HEK293 (cell line): Measurements from ENCODE around the gene APCDD1L.

Source experiments
- CTCF ChIA-PET: fragments of 350-600 bp; formaldehyde crosslinking; extraction: SDS; loops from one replicate; lab custom pipeline; 2021; ENCODE audit warnings: antibody characterized with exemption; lab: Yijun Ruan, JAX
- POLR2A ChIA-PET: fragments of 300-600 bp; formaldehyde crosslinking; extraction: SDS; loops from one replicate; lab custom pipeline; 2020; ENCODE audit warnings: antibody characterized with exemption, inconsistent platforms; lab: Yijun Ruan, JAX
- H3K27ac ChIP-seq: fragments of 200-500 bp; sonication (Bioruptor generic); 2 replicates; pipeline ENCODE4 v1.5.1; 2014; ENCODE audit warnings: low read depth, low read length, control low read depth, inconsistent platforms; ENCODE audit errors: extremely low read depth
- H3K36me3 ChIP-seq, 2 experiments: fragments of 200-500 bp in 1 of 2; sonication (Bioruptor generic) in 1 of 2; 1 replicate in 1 of 2; 2 replicates in 1 of 2; pipeline ENCODE4 v1.5.1; 2014 to 2017; ENCODE audit warnings: inconsistent platforms in 2 of 2, low read length in 2 of 2; ENCODE audit not compliant: control insufficient read depth in 2 of 2, insufficient read depth in 1 of 2
- H3K4me1 ChIP-seq: fragments of 200-500 bp; sonication (Bioruptor generic); 2 replicates; pipeline ENCODE4 v1.5.1; 2014; ENCODE audit warnings: mild to moderate bottlenecking, low read length, inconsistent platforms; ENCODE audit not compliant: control insufficient read depth, insufficient read depth
- H3K4me3 ChIP-seq: 2 replicates; pipeline ENCODE4 v1.5.1; 2011; ENCODE audit warnings: low read depth, mild to moderate bottlenecking, control low read depth, low read length, moderate library complexity
- H3K9me3 ChIP-seq: fragments of 200-500 bp; sonication (Bioruptor generic); 2 replicates; pipeline ENCODE4 v1.5.1; 2014; ENCODE audit warnings: low read depth, low read length, inconsistent platforms; ENCODE audit not compliant: control insufficient read depth, insufficient read depth
- BCL11B ChIP-seq: fragments of 450-650 bp; formaldehyde crosslinking; IDR thresholded peaks from 2 replicates; pipeline ENCODE4 v1.5.1; 2016; ENCODE audit warnings: low read depth, missing biosample characterization, missing genetic modification characterization
- ZBTB7A ChIP-seq: fragments of 450-650 bp; formaldehyde crosslinking; IDR thresholded peaks from 2 replicates; pipeline ENCODE4 v1.5.1; 2016; ENCODE audit warnings: low read depth, missing biosample characterization, missing genetic modification characterization
- ZFP69B ChIP-seq: fragments of 450-650 bp; formaldehyde crosslinking; IDR thresholded peaks from 2 replicates; pipeline ENCODE4 v1.5.1; 2016; ENCODE audit warnings: missing biosample characterization, missing genetic modification characterization
- ZNF133 ChIP-seq: fragments of 450-650 bp; formaldehyde crosslinking; IDR thresholded peaks from 2 replicates; pipeline ENCODE4 v1.5.1; 2016; ENCODE audit warnings: missing biosample characterization, missing genetic modification characterization
- ZNF19 ChIP-seq: fragments of 450-650 bp; formaldehyde crosslinking; IDR thresholded peaks from 2 replicates; pipeline ENCODE4; 2016; ENCODE audit warnings: missing biosample characterization, missing genetic modification characterization, low read depth
- ZNF214 ChIP-seq: fragments of 450-650 bp; formaldehyde crosslinking; IDR thresholded peaks from 2 replicates; pipeline ENCODE4 v1.5.1; 2017; ENCODE audit warnings: missing biosample characterization, mild to moderate bottlenecking, missing genetic modification characterization, borderline replicate concordance
- ZNF221 ChIP-seq: fragments of 450-650 bp; formaldehyde crosslinking; IDR thresholded peaks from 2 replicates; pipeline ENCODE4 v1.5.1; 2017; ENCODE audit warnings: missing biosample characterization, missing genetic modification characterization, borderline replicate concordance
- ZNF341 ChIP-seq: fragments of 450-650 bp; formaldehyde crosslinking; IDR thresholded peaks from 2 replicates; pipeline ENCODE4; 2016; ENCODE audit warnings: low read depth, missing biosample characterization, missing genetic modification characterization
- ZNF488 ChIP-seq: fragments of 450-650 bp; formaldehyde crosslinking; IDR thresholded peaks from 2 replicates; pipeline ENCODE4 v1.5.1; 2016; ENCODE audit warnings: missing biosample characterization, missing genetic modification characterization
- ZNF704 ChIP-seq: fragments of 450-650 bp; formaldehyde crosslinking; IDR thresholded peaks from 2 replicates; pipeline ENCODE4 v1.5.1; 2016; ENCODE audit warnings: missing biosample characterization, missing genetic modification characterization
- TF ChIP-seq, protein P1 (sequence below): sonication (generic); formaldehyde crosslinking; IDR thresholded peaks from 2 replicates; pipeline ENCODE4 v1.8.1; 2022; ENCODE audit warnings: mild to moderate bottlenecking, moderate library complexity, missing genetic modification reagents
- TF ChIP-seq, protein P2 (sequence below): fragments of 450-650 bp; formaldehyde crosslinking; IDR thresholded peaks from 2 replicates; pipeline ENCODE4 v1.5.1; 2017; ENCODE audit warnings: missing biosample characterization, missing genetic modification characterization
- TF ChIP-seq, protein P3 (sequence below): fragments of 450-650 bp; formaldehyde crosslinking; IDR thresholded peaks from 2 replicates; pipeline ENCODE4 v1.5.1; 2016; ENCODE audit warnings: missing biosample characterization, missing genetic modification characterization, borderline replicate concordance
- TF ChIP-seq, protein P4 (sequence below): fragments of 450-650 bp; IDR thresholded peaks from 2 replicates; pipeline ENCODE4 v1.5.1; 2018; ENCODE audit warnings: missing biosample characterization, mild to moderate bottlenecking, missing genetic modification characterization
- TF ChIP-seq, protein P5 (sequence below): fragments of 450-650 bp; formaldehyde crosslinking; IDR thresholded peaks from 2 replicates; pipeline ENCODE4 v1.5.0; 2017; ENCODE audit warnings: missing biosample characterization, missing genetic modification characterization, borderline replicate concordance

The APCDD1L gene

DNA sequence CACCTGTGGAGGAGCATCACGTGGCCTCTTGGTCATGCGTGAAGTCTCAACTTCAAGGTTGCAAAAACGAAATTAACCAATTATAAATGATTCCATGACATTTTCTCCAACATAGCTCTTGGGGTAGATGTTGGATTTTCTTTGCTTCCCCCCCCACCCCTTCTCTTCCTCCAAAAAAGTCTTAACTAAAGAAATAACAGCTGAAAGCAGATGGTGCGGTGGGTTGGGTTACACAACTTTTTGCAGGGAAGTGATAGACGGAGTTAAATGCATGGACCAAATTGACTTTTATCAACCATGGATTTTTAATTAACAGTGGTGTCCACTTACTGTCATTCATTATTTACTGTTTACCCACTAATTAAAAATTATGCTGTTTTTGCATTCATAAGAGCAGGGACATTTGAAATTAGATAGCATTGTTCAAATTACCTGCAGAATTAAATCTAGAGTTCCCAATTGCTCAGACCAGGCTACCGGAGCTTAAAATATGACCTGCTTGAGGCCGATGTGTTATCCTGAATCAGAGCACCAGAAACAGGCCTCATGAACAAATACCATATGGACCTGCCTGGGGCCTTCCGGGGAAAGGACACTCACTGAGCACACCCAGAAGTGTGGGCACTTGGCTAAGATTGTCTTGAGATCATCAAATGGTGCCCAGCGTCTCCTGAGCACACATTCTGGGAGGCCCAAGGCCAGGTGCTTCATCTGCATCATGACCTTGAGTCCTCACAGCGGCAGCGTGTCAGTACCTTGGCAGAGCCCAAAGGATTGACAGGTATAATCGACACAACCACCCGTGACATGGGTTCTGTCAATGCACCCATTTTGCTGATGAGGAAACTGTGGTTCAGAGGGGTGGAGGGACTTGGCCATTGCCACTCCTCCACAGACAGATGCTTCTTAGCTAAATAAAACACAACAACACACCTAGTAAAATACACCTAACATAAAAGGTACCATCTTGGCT, 41.5 kb downstream of the APCDD1L start:
- no peak for TF ChIP-seq ZNF704 (tag by site-specific recombination)
- TF ChIP-seq, protein P1, sequence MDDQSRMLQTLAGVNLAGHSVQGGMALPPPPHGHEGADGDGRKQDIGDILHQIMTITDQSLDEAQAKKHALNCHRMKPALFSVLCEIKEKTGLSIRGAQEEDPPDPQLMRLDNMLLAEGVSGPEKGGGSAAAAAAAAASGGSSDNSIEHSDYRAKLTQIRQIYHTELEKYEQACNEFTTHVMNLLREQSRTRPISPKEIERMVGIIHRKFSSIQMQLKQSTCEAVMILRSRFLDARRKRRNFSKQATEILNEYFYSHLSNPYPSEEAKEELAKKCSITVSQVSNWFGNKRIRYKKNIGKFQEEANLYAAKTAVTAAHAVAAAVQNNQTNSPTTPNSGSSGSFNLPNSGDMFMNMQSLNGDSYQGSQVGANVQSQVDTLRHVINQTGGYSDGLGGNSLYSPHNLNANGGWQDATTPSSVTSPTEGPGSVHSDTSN (CRISPR knock-in tag): no peak
- TF ChIP-seq, protein P2, sequence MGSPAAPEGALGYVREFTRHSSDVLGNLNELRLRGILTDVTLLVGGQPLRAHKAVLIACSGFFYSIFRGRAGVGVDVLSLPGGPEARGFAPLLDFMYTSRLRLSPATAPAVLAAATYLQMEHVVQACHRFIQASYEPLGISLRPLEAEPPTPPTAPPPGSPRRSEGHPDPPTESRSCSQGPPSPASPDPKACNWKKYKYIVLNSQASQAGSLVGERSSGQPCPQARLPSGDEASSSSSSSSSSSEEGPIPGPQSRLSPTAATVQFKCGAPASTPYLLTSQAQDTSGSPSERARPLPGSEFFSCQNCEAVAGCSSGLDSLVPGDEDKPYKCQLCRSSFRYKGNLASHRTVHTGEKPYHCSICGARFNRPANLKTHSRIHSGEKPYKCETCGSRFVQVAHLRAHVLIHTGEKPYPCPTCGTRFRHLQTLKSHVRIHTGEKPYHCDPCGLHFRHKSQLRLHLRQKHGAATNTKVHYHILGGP (tag by site-specific recombination): no peak
- Histone ChIP-seq H3K27ac (no peak overlapping the region), H3K4me3 (no peak overlapping the region), H3K36me3 (no peaks in the 10 kb centered on the region), H3K4me1 (no peaks in the 10 kb centered on the region), H3K9me3 (no peaks in the 10 kb centered on the region)
- POLR2A ChIA-PET: interaction anchor here (0.6 kb wide), 1 partner anchor 371 kb away, joined by 3 read pairs; no protein-coding TSS in a partner anchor
- CTCF ChIA-PET: interaction anchor here (0.7 to 0.8 kb wide), 3 partner anchors 8 to 239 kb away, joined by 3 to 4 read pairs (median 3); no protein-coding TSS in a partner anchor

DNA sequence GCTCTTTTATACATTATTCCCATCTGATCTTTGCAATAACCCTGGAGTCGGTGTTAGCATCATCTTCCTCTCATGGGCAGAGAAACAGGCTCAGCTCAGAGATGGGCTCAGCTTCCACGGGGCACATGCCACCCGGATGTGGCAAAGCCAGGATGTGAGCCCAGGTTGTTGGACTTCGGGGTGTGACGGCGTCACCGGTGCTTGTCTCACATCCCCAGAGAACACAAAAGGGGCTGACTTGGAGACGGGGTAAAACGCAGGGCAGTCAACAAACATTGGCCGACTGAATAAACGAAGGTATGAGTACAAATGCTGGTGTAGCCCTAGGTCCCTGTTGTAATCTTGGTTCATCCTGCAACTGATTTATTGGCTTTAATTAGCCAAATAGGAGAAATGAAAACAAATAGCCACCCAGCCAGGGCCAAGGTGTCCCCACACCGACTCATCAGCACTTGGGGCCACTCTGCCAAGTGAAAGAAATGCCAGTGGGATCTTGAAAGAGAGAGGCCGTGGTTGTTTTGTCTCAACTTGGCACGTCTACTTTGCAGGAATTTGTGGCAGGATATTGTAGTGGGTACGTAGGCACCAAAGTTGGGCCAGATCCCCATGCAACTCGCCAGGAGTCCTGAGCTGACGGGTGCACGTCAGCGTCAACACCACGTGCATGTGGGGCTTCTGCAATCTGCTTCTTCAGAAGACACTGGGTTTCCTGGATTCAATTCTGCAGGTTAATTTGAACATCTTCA, 42.8 kb downstream of the APCDD1L start:
- H3K36me3 ChIP-seq: no peaks in the 10 kb centered on the region
- ChIA-PET CTCF (interaction anchor here (0.8 kb wide), 1 partner anchor 9 kb away, joined by 4 read pairs; no protein-coding TSS in a partner anchor), POLR2A (no interaction called here)
- H3K27ac ChIP-seq: no peak overlapping the region
- H3K4me1 ChIP-seq: no peaks in the 10 kb centered on the region
- no peaks in the 10 kb centered on the region for H3K9me3 ChIP-seq
- H3K4me3 ChIP-seq: no peak overlapping the region
- TF ChIP-seq ZNF133 (tag by site-specific recombination) (no peak), ZNF221 (tag by site-specific recombination) (no peak), ZBTB7A (tag by site-specific recombination) (no peak), BCL11B (tag by site-specific recombination) (no peak), ZNF488 (tag by site-specific recombination) (no peak), ZNF19 (tag by site-specific recombination) (no peak), ZNF341 (tag by site-specific recombination) (no peak), ZFP69B (tag by site-specific recombination) (no peak), ZNF214 (no peak)
- TF ChIP-seq, protein P3, sequence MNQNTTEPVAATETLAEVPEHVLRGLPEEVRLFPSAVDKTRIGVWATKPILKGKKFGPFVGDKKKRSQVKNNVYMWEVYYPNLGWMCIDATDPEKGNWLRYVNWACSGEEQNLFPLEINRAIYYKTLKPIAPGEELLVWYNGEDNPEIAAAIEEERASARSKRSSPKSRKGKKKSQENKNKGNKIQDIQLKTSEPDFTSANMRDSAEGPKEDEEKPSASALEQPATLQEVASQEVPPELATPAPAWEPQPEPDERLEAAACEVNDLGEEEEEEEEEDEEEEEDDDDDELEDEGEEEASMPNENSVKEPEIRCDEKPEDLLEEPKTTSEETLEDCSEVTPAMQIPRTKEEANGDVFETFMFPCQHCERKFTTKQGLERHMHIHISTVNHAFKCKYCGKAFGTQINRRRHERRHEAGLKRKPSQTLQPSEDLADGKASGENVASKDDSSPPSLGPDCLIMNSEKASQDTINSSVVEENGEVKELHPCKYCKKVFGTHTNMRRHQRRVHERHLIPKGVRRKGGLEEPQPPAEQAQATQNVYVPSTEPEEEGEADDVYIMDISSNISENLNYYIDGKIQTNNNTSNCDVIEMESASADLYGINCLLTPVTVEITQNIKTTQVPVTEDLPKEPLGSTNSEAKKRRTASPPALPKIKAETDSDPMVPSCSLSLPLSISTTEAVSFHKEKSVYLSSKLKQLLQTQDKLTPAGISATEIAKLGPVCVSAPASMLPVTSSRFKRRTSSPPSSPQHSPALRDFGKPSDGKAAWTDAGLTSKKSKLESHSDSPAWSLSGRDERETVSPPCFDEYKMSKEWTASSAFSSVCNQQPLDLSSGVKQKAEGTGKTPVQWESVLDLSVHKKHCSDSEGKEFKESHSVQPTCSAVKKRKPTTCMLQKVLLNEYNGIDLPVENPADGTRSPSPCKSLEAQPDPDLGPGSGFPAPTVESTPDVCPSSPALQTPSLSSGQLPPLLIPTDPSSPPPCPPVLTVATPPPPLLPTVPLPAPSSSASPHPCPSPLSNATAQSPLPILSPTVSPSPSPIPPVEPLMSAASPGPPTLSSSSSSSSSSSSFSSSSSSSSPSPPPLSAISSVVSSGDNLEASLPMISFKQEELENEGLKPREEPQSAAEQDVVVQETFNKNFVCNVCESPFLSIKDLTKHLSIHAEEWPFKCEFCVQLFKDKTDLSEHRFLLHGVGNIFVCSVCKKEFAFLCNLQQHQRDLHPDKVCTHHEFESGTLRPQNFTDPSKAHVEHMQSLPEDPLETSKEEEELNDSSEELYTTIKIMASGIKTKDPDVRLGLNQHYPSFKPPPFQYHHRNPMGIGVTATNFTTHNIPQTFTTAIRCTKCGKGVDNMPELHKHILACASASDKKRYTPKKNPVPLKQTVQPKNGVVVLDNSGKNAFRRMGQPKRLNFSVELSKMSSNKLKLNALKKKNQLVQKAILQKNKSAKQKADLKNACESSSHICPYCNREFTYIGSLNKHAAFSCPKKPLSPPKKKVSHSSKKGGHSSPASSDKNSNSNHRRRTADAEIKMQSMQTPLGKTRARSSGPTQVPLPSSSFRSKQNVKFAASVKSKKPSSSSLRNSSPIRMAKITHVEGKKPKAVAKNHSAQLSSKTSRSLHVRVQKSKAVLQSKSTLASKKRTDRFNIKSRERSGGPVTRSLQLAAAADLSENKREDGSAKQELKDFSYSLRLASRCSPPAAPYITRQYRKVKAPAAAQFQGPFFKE (tag by site-specific recombination): no peak
- TF ChIP-seq, protein P4, sequence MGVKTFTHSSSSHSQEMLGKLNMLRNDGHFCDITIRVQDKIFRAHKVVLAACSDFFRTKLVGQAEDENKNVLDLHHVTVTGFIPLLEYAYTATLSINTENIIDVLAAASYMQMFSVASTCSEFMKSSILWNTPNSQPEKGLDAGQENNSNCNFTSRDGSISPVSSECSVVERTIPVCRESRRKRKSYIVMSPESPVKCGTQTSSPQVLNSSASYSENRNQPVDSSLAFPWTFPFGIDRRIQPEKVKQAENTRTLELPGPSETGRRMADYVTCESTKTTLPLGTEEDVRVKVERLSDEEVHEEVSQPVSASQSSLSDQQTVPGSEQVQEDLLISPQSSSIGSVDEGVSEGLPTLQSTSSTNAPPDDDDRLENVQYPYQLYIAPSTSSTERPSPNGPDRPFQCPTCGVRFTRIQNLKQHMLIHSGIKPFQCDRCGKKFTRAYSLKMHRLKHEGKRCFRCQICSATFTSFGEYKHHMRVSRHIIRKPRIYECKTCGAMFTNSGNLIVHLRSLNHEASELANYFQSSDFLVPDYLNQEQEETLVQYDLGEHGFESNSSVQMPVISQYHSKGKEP (tag by site-specific recombination): no peak
- TF ChIP-seq, protein P5, sequence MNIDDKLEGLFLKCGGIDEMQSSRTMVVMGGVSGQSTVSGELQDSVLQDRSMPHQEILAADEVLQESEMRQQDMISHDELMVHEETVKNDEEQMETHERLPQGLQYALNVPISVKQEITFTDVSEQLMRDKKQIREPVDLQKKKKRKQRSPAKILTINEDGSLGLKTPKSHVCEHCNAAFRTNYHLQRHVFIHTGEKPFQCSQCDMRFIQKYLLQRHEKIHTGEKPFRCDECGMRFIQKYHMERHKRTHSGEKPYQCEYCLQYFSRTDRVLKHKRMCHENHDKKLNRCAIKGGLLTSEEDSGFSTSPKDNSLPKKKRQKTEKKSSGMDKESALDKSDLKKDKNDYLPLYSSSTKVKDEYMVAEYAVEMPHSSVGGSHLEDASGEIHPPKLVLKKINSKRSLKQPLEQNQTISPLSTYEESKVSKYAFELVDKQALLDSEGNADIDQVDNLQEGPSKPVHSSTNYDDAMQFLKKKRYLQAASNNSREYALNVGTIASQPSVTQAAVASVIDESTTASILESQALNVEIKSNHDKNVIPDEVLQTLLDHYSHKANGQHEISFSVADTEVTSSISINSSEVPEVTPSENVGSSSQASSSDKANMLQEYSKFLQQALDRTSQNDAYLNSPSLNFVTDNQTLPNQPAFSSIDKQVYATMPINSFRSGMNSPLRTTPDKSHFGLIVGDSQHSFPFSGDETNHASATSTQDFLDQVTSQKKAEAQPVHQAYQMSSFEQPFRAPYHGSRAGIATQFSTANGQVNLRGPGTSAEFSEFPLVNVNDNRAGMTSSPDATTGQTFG (tag by site-specific recombination): no peak
